ENCODE results near the gene SEPTIN5. TPM values are rescaled to one million over a fixed set of nuclear protein-coding genes. Genes with fewer than 3 reads are reported as not detected.

The SEPTIN5 gene
- total and polyA plus RNA-seq, 4 experiments from 2014 or later = not detected

DNA sequence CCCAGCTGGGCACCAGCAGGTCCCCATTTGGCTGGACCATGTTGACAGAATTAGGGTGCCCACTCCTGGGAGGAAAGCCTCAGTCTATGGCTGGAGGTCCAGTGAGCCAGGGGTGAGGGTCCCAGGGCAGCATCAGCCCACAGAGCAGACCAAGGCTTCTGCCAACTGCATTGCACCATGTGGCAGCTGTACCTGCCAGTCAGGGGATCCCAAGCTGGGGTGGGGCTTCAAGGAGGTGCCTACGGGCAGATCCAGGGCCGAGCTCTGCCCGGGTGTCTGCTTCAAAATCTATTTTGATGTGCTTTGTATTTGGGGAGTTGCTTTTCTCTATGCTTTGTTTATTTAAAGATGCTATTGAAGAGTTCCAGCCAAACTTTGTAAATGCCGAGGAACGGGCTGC, 19.5 kb downstream of the SEPTIN5 start:
- Mint-ChIP-seq H3K4me1 (peaks cover 0 to 5% (median 3%) of the 10 kb centered on the region in 4 donors), H3K36me3 (no peaks in the 10 kb centered on the region)
- CTCF ChIA-PET (ENCODE audit: partially characterized antibody) = no interaction called here

DNA sequence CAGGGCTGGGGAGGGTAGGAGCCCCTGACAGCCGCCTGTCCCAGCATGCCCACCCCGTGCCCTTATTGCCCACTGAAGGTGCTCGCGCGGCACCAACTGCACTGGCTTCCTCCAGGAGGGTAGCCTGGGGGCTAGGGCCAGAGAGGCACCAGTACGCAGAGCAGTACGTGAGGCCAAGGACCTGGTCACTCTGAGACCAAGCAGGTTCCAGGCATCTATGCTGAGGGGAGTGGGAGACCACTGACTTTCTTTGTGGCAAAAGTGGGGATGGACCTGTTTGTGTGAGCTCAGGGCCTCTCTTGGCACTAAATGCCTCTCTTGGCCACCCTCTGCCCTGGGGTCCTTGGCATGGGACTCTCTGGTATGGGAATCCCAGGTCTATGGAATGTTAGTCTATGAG, 19.9 kb downstream of the SEPTIN5 start:
- Mint-ChIP-seq H3K4me1 (peaks cover 0 to 5% (median 3%) of the 10 kb centered on the region in 4 donors), H3K27ac (no peak overlapping the region), H3K36me3 (no peaks in the 10 kb centered on the region), H3K9me3 (no peaks in the 10 kb centered on the region), H3K4me3 (no peak overlapping the region), H3K27me3 (peaks cover 0 to 2% of the 10 kb centered on the region in 2 donors)
- no peak for DNase-seq
- ChIA-PET CTCF (ENCODE audit: partially characterized antibody) (no interaction called here), POLR2A (ENCODE audit: partially characterized antibody) (no interaction called here)
- H3K4me1 ChIP-seq (ENCODE audit: insufficient read depth, low read length) = peaks cover 11% of the 10 kb centered on the region
- intact Hi-C loops (cut with micrococcal nuclease) = no loop called here
- no peak overlapping the region for H3K4me3 ChIP-seq (ENCODE audit: low read length in 2 of 2)
- no peaks in the 10 kb centered on the region for H3K36me3 ChIP-seq (ENCODE audit: insufficient read depth, low read length)
- no peak overlapping the region for H3K27ac ChIP-seq (ENCODE audit: low read depth, low read length)
- no peaks in the 10 kb centered on the region for H3K9me3 ChIP-seq (ENCODE audit: control insufficient read depth in 1 of 2, low read length in 2 of 2)
- H3K27me3 ChIP-seq (ENCODE audit: insufficient read depth, low read length) = no peaks in the 10 kb centered on the region

More for the DNA sequence above, 19.5 kb downstream of the SEPTIN5 start:
- H3K27me3 ChIP-seq (ENCODE audit: insufficient read depth, low read length) = no peaks in the 10 kb centered on the region
- Mint-ChIP-seq H3K9me3 (no peaks in the 10 kb centered on the region), H3K27me3 (peaks cover 0 to 2% of the 10 kb centered on the region in 2 donors), H3K27ac (no peak overlapping the region), H3K4me3 (no peak overlapping the region)
- intact Hi-C loops (cut with micrococcal nuclease) = no loop called here
- H3K27ac ChIP-seq (ENCODE audit: low read depth, low read length) = no peak overlapping the region
- POLR2A ChIA-PET (ENCODE audit: partially characterized antibody) = no interaction called here
- no peak overlapping the region for H3K4me3 ChIP-seq (ENCODE audit: low read length in 2 of 2)
- H3K9me3 ChIP-seq (ENCODE audit: control insufficient read depth in 1 of 2, low read length in 2 of 2) = no peaks in the 10 kb centered on the region
- H3K36me3 ChIP-seq (ENCODE audit: insufficient read depth, low read length) = no peaks in the 10 kb centered on the region
- H3K4me1 ChIP-seq (ENCODE audit: insufficient read depth, low read length) = peaks cover 11% of the 10 kb centered on the region
- no peak for DNase-seq

DNA sequence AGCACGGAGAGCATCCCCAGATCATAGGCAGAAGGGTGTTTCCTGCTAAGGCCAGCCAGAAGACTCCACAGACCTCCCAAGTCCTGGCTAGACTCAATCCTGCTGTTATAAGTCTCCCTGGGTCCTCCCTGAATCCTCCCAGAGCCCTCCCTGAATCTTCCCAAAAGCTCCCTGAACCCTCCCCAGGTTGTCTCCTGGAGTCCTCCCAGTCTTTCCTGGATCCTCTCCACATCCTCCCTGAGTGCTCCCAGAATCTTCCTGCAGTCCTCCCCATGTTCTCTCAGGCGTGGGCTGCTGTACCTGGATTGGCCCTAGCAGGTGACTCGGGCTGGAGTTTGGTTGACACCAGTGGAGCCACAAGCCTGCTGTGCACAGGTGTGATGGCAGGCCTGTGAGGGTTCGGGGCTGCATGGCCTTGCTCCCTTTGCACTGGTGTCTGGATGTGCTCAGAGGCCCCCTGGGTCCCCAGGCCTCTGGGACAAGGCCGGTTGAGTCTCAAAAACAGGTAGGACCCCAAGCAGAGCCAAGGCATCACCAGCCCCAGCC, 20.6 kb downstream of the SEPTIN5 start:
- Histone ChIP-seq H3K4me3 (ENCODE audit: low read length in 2 of 2) (no peak overlapping the region), H3K4me1 (ENCODE audit: insufficient read depth, low read length) (peaks cover 11% of the 10 kb centered on the region), H3K36me3 (ENCODE audit: insufficient read depth, low read length) (no peaks in the 10 kb centered on the region), H3K27ac (ENCODE audit: low read depth, low read length) (no peak overlapping the region), H3K9me3 (ENCODE audit: control insufficient read depth in 1 of 2, low read length in 2 of 2) (no peaks in the 10 kb centered on the region), H3K27me3 (ENCODE audit: insufficient read depth, low read length) (no peaks in the 10 kb centered on the region)
- no peak overlapping the region for H3K4me3 Mint-ChIP-seq
- H3K27me3 Mint-ChIP-seq = peaks cover 0 to 2% of the 10 kb centered on the region in 2 donors
- CTCF ChIA-PET (ENCODE audit: partially characterized antibody) = no interaction called here
- peaks cover 0 to 5% (median 3%) of the 10 kb centered on the region in 4 donors for H3K4me1 Mint-ChIP-seq
- POLR2A ChIA-PET (ENCODE audit: partially characterized antibody) = no interaction called here
- no peaks in the 10 kb centered on the region for H3K36me3 Mint-ChIP-seq
- DNase-seq = no peak
- H3K9me3 Mint-ChIP-seq = no peaks in the 10 kb centered on the region
- H3K27ac Mint-ChIP-seq = no peak overlapping the region
- intact Hi-C loops (cut with micrococcal nuclease) = no loop called here

DNA sequence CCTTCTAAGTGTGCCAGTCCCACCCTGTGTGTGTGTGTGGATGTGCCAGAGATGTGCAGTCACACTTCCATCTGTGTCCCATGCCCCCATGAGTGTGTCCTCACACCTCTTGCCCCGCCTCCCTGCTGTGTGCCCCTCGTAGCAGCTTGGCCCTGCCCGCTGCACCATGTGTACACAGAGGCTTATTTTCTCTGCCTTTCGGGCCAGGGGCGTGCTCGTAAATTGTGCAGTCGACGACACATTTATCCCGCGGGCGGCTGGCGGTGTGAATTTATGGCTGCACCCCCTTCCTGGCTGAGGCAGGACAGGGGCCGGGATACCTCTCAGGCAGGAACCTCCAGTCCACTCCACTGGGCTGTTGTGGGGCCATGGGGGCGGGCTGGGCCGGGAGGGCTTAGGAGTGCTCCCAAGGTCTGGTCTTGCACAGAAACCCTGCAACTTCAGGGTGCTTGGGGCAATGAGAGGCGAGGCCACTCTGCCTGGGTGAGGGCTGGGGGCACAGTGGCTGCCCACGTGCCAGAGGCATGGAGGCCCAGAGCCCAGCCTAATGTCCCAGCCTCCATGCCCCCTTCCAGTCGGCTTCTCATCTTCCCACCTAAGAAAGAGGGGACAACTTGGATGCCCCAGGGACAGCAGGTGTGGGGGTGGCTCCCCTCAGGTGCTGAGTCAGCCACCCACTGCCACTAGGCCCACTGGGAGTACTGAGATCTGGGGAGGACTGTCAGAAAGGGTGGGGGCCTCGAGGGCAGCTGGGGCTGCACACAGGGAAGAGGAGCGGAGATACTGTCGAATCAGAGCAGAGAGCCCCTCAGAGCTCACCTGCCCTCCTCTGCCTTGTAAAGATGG, 21.6 kb downstream of the SEPTIN5 start:
- peaks cover 3% of the 10 kb centered on the region for H3K4me1 ChIP-seq (ENCODE audit: insufficient read depth, low read length)
- ChIA-PET POLR2A (ENCODE audit: partially characterized antibody) (no interaction called here), CTCF (ENCODE audit: partially characterized antibody) (interaction anchor here (0.9 kb wide), 1 partner anchor 175 kb away, joined by 3 read pairs; no protein-coding TSS in a partner anchor)
- H3K36me3 Mint-ChIP-seq = no peaks in the 10 kb centered on the region
- no peak overlapping the region for H3K27ac ChIP-seq (ENCODE audit: low read depth, low read length)
- H3K9me3 ChIP-seq (ENCODE audit: control insufficient read depth in 1 of 2, low read length in 2 of 2) = no peaks in the 10 kb centered on the region
- H3K4me1 Mint-ChIP-seq = no peaks in the 10 kb centered on the region
- H3K4me3 ChIP-seq (ENCODE audit: low read length in 2 of 2) = no peak overlapping the region
- no peak for DNase-seq
- no peak overlapping the region for H3K27ac Mint-ChIP-seq
- no peaks in the 10 kb centered on the region for H3K27me3 Mint-ChIP-seq
- no peaks in the 10 kb centered on the region for H3K27me3 ChIP-seq (ENCODE audit: insufficient read depth, low read length)
- H3K9me3 Mint-ChIP-seq = no peaks in the 10 kb centered on the region
- no peak overlapping the region for H3K4me3 Mint-ChIP-seq
- H3K36me3 ChIP-seq (ENCODE audit: insufficient read depth, low read length) = no peaks in the 10 kb centered on the region
- intact Hi-C loops (cut with micrococcal nuclease) = no loop called here

DNA sequence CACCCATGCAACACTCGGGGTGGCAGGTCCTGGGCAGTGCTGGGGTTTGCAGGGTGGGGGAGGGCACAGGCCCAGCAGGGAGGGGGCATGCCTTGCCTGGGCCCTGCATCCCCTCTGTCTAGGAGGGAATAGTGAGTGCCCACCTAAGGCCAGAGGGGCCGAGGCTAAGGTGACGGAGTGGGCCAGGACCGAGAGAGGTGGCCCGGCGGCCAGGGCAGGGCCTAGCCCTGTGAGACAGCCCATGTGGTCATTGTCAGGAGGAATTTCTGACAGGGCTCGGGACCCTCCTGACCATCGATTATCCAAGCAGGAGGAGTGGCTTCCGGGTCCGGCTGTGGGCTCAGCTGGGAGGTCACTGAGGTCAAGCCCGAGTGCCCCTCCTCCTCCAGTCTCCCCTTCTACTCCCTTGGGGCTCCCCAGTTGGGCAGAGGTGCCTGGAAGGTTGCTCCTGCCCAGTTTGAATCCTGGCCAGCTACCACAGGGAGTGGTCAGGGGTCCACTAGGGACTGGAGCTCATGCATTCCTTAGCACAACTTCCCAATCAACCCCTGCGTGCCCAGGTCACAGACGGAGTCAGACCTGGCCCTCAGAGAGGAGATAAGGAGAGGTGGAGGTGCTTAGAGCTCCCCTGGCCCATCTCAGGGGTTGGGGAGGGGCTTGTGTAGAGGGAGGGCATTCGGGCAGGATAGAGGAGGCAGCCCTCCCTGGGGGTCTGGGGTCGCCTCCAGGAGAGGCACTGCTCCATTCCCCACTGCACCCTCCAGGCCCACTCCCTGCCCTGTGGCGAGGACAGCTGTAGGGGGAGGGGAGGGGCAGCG, 23.8 kb downstream of the SEPTIN5 start:
- H3K4me1 ChIP-seq (ENCODE audit: insufficient read depth, low read length) = no peaks in the 10 kb centered on the region
- no peaks in the 10 kb centered on the region for H3K9me3 ChIP-seq (ENCODE audit: control insufficient read depth in 1 of 2, low read length in 2 of 2)
- ChIA-PET CTCF (ENCODE audit: partially characterized antibody) (no interaction called here), POLR2A (ENCODE audit: partially characterized antibody) (no interaction called here)
- Mint-ChIP-seq H3K4me1 (no peaks in the 10 kb centered on the region), H3K27me3 (no peaks in the 10 kb centered on the region), H3K36me3 (no peaks in the 10 kb centered on the region), H3K9me3 (no peaks in the 10 kb centered on the region), H3K4me3 (no peak overlapping the region), H3K27ac (no peak overlapping the region)
- no peak overlapping the region for H3K27ac ChIP-seq (ENCODE audit: low read depth, low read length)
- intact Hi-C loops (cut with micrococcal nuclease) = no loop called here
- H3K36me3 ChIP-seq (ENCODE audit: insufficient read depth, low read length) = no peaks in the 10 kb centered on the region
- DNase-seq = no peak
- H3K4me3 ChIP-seq (ENCODE audit: low read length in 2 of 2) = no peak overlapping the region
- no peaks in the 10 kb centered on the region for H3K27me3 ChIP-seq (ENCODE audit: insufficient read depth, low read length)

DNA sequence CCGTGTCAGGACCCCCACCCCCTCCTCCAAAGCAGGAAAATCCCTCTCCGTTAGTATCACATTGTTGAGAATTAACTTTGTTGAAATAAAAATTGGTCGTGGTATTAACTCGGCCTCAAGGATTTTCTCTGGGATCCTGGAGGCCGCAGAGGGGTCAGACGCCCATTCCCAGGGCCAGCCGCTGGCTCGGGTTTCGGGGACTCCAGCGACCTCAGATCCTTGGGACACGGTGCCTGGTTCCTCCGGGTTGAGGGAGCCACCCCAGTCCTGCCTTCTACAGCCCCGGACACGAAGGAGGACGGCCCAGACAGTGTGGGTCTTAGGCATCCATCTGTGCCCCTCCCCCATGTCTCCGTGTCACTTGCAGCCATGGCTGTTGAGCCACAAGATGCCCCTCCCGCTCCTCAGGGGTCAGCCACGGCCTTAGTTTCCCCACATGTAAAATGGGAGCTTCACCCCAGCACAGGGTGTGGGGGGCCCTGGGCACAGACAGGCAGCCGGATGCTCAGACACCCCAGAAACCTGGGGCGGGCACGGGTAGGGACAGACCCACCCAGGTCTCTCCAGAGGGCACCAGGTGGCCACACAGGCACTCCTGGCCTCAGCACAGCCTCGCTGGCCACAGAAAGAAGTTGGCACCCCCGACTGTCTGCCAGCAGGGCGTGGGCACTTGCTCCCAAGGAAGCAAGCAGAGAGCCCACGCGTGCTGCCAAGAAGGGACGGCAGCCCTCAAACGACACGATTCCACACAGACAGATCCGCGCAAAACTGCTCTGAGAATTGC, 24.6 kb downstream of the SEPTIN5 start:
- Histone ChIP-seq H3K9me3 (ENCODE audit: control insufficient read depth in 1 of 2, low read length in 2 of 2) (no peaks in the 10 kb centered on the region), H3K4me3 (ENCODE audit: low read length in 2 of 2) (no peak overlapping the region), H3K36me3 (ENCODE audit: insufficient read depth, low read length) (no peaks in the 10 kb centered on the region), H3K4me1 (ENCODE audit: insufficient read depth, low read length) (no peaks in the 10 kb centered on the region), H3K27ac (ENCODE audit: low read depth, low read length) (no peak overlapping the region), H3K27me3 (ENCODE audit: insufficient read depth, low read length) (no peaks in the 10 kb centered on the region)
- ChIA-PET POLR2A (ENCODE audit: partially characterized antibody) (no interaction called here), CTCF (ENCODE audit: partially characterized antibody) (no interaction called here)
- H3K36me3 Mint-ChIP-seq = no peaks in the 10 kb centered on the region
- no peak overlapping the region for H3K27ac Mint-ChIP-seq
- no peak overlapping the region for H3K4me3 Mint-ChIP-seq
- intact Hi-C loops (cut with micrococcal nuclease) = no loop called here
- H3K27me3 Mint-ChIP-seq = no peaks in the 10 kb centered on the region
- no peaks in the 10 kb centered on the region for H3K4me1 Mint-ChIP-seq
- DNase-seq = no peak
- no peaks in the 10 kb centered on the region for H3K9me3 Mint-ChIP-seq

DNA sequence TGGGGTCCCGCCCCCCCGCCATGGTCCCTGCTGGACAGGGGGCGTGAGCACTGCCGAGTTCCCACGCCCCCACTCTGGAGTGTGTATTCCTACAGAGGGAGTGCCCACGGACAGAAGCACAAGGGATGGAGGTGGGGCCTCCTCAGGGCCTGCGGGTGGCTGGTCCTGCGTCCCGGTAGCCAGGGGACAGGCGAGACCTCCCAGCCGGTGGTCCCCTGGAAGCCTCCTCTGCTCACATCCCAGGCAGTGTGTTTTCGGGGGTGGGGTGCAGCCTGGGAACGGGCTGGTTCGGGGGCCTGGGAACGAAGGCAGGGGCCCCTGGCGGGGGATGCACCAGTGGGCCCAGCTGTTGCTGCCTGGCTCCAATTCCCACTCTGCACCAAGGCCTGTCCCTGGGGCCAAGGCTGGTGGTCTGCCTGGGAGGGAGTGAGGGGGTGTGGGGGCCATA, 25.2 kb downstream of the SEPTIN5 start:
- no peak for DNase-seq
- Mint-ChIP-seq H3K36me3 (no peaks in the 10 kb centered on the region), H3K27me3 (no peaks in the 10 kb centered on the region), H3K27ac (no peak overlapping the region), H3K4me1 (no peaks in the 10 kb centered on the region), H3K9me3 (no peaks in the 10 kb centered on the region), H3K4me3 (no peak overlapping the region)
- ChIA-PET CTCF (ENCODE audit: partially characterized antibody) (no interaction called here), POLR2A (ENCODE audit: partially characterized antibody) (interaction anchor here (1.1 kb wide), 1 partner anchor 9 kb away, joined by 3 read pairs; no protein-coding TSS in a partner anchor)
- H3K9me3 ChIP-seq (ENCODE audit: control insufficient read depth in 1 of 2, low read length in 2 of 2) = no peaks in the 10 kb centered on the region
- no peak overlapping the region for H3K4me3 ChIP-seq (ENCODE audit: low read length in 2 of 2)
- no peaks in the 10 kb centered on the region for H3K27me3 ChIP-seq (ENCODE audit: insufficient read depth, low read length)
- no peaks in the 10 kb centered on the region for H3K36me3 ChIP-seq (ENCODE audit: insufficient read depth, low read length)
- intact Hi-C loops (cut with micrococcal nuclease) = no loop called here
- no peak overlapping the region for H3K27ac ChIP-seq (ENCODE audit: low read depth, low read length)
- H3K4me1 ChIP-seq (ENCODE audit: insufficient read depth, low read length) = no peaks in the 10 kb centered on the region
